ENCODE measurements around the gene LMX1A.

LMX1A gene

DNA sequence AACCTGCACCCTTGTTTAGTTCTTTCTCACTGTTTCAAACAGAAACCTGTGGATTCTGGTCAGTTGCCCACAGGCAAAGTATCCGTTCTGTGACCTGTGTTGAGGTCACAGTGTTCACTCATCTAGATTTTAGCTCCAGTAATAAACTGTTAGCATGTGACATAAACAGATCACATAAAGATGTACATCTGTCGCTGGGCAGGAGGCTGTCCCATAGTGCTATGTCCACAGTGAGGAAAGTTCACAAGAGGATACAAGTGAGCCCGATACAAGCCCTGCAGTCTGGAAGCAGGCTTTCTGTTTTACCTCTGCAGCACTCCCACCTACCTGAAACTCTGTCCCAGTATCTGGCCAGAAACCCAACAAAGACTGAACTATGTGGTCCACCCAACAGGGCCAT is 28.4 kb downstream of the LMX1A start:
- no peak for DNase-seq (ENCODE audit: low read depth)
- no peak overlapping the region for H3K4me3 ChIP-seq (ENCODE audit: low read depth, low read length)
- TF ChIP-seq MYC (IDR thresholded peaks at IDR 0.05; ENCODE audit: low read depth, low read length) (no peak), POLR2A (IDR thresholded peaks at IDR 0.05; ENCODE audit: extremely low read depth, insufficient read length) (no peak)
- TF ChIP-seq, protein P1, sequence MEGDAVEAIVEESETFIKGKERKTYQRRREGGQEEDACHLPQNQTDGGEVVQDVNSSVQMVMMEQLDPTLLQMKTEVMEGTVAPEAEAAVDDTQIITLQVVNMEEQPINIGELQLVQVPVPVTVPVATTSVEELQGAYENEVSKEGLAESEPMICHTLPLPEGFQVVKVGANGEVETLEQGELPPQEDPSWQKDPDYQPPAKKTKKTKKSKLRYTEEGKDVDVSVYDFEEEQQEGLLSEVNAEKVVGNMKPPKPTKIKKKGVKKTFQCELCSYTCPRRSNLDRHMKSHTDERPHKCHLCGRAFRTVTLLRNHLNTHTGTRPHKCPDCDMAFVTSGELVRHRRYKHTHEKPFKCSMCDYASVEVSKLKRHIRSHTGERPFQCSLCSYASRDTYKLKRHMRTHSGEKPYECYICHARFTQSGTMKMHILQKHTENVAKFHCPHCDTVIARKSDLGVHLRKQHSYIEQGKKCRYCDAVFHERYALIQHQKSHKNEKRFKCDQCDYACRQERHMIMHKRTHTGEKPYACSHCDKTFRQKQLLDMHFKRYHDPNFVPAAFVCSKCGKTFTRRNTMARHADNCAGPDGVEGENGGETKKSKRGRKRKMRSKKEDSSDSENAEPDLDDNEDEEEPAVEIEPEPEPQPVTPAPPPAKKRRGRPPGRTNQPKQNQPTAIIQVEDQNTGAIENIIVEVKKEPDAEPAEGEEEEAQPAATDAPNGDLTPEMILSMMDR (IDR thresholded peaks at IDR 0.05; ENCODE audit: low read depth, low read length), result no peak

DNA sequence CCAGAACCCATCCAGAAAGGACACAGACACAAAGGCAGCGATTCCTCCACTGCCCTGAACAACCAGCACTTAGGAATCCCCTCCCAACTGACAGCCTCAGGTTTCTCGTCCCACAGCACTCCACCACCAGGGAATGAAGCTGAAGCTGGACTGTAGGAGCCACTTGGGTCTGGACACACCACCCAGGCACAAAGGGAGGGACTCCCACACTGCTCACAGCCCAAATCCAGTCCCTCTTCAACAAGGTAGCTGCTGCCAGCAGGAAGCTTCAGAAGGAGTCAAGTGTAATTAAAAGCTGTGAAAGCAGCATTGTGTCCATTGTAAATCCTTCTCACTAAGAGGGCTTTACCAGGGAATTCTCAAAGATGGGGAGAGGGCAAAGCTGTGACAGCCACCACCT is 29.0 kb downstream of the LMX1A start:
- TF ChIP-seq MYC (IDR thresholded peaks at IDR 0.05; ENCODE audit: low read depth, low read length) (no peak), POLR2A (IDR thresholded peaks at IDR 0.05; ENCODE audit: extremely low read depth, insufficient read length) (no peak)
- TF ChIP-seq, protein P2, sequence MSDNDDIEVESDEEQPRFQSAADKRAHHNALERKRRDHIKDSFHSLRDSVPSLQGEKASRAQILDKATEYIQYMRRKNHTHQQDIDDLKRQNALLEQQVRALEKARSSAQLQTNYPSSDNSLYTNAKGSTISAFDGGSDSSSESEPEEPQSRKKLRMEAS (IDR thresholded peaks at IDR 0.05; ENCODE audit: low read depth, low read length), result no peak
- TF ChIP-seq, protein P1 (IDR thresholded peaks at IDR 0.05; ENCODE audit: low read depth, low read length), result no peak
- no peak for DNase-seq (ENCODE audit: low read depth)
- no peak overlapping the region for H3K4me3 ChIP-seq (ENCODE audit: low read depth, low read length)

DNA sequence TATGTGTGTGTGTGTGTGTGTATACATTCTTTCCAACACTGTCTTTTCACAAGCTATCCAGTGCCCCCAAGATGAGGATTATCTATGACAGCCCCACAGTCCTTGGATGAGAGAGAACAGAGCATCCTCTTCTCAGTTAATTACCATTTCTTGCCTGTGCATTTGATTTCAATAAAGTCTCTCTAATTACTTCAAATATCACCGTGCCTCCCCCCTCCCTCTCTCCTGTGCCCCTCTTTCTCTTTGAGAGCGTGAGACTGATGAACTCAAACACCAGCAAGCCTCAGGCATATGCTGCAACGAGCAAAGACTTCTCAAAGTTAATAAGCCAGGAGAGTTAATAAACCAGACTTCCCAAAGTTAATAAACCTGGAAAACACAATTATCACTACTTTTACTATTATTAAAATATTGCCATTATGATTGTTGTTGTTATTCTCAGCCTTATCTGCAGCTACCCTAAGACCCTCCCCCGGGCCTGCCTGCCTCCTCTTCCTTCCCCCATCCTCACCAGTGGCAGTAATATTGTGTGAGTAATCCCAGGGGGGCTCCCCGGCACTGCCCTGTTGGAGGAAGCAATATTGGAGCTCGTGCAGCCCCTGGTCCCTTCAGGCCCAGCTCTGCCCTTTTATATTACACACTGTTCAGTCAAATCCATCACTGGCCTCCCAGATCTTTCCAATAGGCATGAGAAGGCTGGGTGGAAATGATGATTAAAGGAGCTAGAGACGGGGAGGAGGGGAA is 30.9 kb downstream of the LMX1A start:
- TF ChIP-seq POLR2A (IDR thresholded peaks at IDR 0.05; ENCODE audit: extremely low read depth, insufficient read length), result no peak
- TF ChIP-seq, protein P2 (IDR thresholded peaks at IDR 0.05; ENCODE audit: low read depth, low read length), result no peak
- no peak for TF ChIP-seq MYC (IDR thresholded peaks at IDR 0.05; ENCODE audit: low read depth, low read length)
- TF ChIP-seq, protein P1 (IDR thresholded peaks at IDR 0.05; ENCODE audit: low read depth, low read length), result no peak
- H3K4me3 ChIP-seq (ENCODE audit: low read depth, low read length), result no peak overlapping the region
- DNase-seq (ENCODE audit: low read depth), result no peak

DNA sequence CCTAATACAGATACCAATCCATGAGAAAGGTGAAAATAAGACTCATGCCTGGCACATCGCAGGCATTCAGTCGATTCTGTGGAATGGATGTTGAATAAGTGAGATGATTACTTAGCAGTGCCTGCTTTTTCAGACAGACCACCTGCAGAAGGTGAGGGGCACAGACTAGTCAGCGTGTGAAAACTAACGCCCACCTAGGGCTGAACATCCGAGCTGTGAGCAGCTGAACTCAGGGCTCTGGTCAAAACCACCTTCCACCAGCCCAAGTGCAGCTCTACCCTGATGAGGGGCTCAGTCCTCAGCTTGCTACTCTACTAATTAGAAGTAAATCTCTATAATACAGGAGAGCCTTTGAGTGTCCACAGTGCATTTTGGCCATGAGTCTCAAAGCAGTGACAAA is 32.5 kb downstream of the LMX1A start:
- H3K4me3 ChIP-seq (ENCODE audit: low read depth, low read length), result no peak overlapping the region
- no peak for TF ChIP-seq MYC (IDR thresholded peaks at IDR 0.05; ENCODE audit: low read depth, low read length)
- no peak for DNase-seq (ENCODE audit: low read depth)

DNA sequence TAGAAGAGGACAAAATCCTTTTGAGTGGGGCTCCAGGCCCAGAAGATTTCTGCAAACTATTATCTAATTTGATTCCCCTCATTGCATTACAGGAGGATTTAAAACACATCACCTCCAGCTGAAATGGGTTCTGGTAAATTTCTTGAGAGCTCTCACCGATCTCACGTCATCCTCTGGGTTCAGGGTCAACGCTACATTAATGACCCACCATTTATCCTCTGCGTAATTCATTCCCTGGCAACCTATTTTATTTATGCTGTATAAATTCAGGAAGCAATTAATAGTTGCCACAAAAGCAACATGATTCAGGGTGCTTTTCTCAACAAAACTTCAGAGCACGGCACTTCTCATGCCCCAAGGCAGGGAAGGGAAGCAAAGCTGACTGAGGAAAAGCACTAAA is 38.9 kb downstream of the LMX1A start:
- TF ChIP-seq POLR2A (IDR thresholded peaks at IDR 0.05; ENCODE audit: extremely low read depth, insufficient read length) (no peak), MYC (IDR thresholded peaks at IDR 0.05; ENCODE audit: low read depth, low read length) (no peak)
- TF ChIP-seq, protein P2 (IDR thresholded peaks at IDR 0.05; ENCODE audit: low read depth, low read length), result no peak
- TF ChIP-seq, protein P1 (IDR thresholded peaks at IDR 0.05; ENCODE audit: low read depth, low read length), result no peak
- H3K4me3 ChIP-seq (ENCODE audit: low read depth, low read length), result no peak overlapping the region
- DNase-seq (ENCODE audit: low read depth), result no peak

DNA sequence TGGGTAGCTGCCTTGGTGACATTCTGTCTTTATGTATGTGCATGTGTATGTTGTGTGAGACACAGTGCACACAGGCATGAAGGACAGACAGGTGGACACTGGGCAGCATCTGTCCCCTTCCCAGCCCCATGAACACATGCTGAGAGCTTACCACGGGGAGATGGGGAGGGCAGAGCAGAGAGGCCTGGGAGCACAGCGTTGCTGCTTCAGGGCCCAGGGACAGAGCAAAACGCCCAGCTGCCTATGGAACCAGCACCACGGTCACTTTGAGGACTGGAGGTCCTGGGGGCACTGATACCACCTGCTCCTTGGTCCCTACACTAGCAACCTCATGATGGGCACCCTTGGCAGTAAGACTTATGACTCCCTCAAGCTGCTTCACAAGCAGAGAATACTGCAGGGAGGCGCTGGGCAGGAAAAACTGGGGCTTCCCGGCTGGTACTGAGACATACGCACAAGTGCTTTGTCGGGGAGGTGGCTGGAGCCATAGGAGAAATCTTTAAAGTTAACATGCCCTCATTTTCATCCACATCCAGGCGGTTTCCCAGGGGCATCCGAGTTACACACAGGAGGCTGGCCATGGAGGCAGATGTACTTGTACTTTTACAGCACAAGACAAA is 40.3 kb downstream of the LMX1A start:
- no peak overlapping the region for H3K4me3 ChIP-seq (ENCODE audit: low read depth, low read length)
- DNase-seq (ENCODE audit: low read depth), result no peak
- TF ChIP-seq, protein P1 (IDR thresholded peaks at IDR 0.05; ENCODE audit: low read depth, low read length), result no peak
- TF ChIP-seq, protein P2 (IDR thresholded peaks at IDR 0.05; ENCODE audit: low read depth, low read length), result no peak
- TF ChIP-seq POLR2A (IDR thresholded peaks at IDR 0.05; ENCODE audit: extremely low read depth, insufficient read length) (no peak), MYC (IDR thresholded peaks at IDR 0.05; ENCODE audit: low read depth, low read length) (no peak)

All from NB4 (cell line).